Measurements from ENCODE around the gene ASTN2.

- no peak for TF ChIP-seq CTCF (IDR thresholded peaks at IDR 0.05; ENCODE audit: extremely low read depth in 1 of 2, insufficient read depth in 1 of 2, low read depth in 1 of 2, low read length in 2 of 2)
- no peak for TF ChIP-seq POLR2A (IDR thresholded peaks at IDR 0.05; ENCODE audit: low read depth, low read length)
- TF ChIP-seq EZH2 (IDR thresholded peaks at IDR 0.05; ENCODE audit: borderline replicate concordance, low read depth, low read length, severe bottlenecking) = no peak
These were observed 91.5 kb downstream of the ASTN2 start for GRCh38 chr9:117323390-117323789.

All from endothelial cell of umbilical vein (primary cell).